HG03457 (cell line): Measurements from ENCODE around the gene GSTA1.
"Not testable (repeated sequence)": the region's sequence is repeated elsewhere in the genome, so short reads cannot be mapped to it uniquely, and the experiment has no call there.

ENCODE experiments used
- ATAC-seq: cut with Tn5 transposase; IDR thresholded peaks from one replicate; pipeline ENCODE4 v1.9.1; 2021; ENCODE audit warnings: moderate number of reproducible peaks; ENCODE audit not compliant: unreplicated experiment

The GSTA1 gene

GRCh38 chr6:52803668-52804255 is at the start of gene GSTA1:
GSTA1 (minus strand) TSS chr6:52803816; CDS start chr6:52799267, 4,549 bp downstream.
- not testable (repeated sequence) for ATAC-seq

- ATAC-seq = no peak
These were observed 45.5 kb upstream of the GSTA1 start for GRCh38 chr6:52849137-52849536.

- no peak for ATAC-seq
These were observed 42.4 kb upstream of the GSTA1 start for GRCh38 chr6:52846002-52846401.

- no peak for ATAC-seq
These were observed 40.0 kb upstream of the GSTA1 start for GRCh38 chr6:52843605-52844004.

- ATAC-seq = no peak
These were observed 37.4 kb upstream of the GSTA1 start, which contains the start of gene GSTA5 for GRCh38 chr6:52840763-52841585. GSTA5 (minus strand) TSS chr6:52840813.

- ATAC-seq = no peak
These were observed 35.8 kb upstream of the GSTA1 start for GRCh38 chr6:52839124-52840055.

- no peak for ATAC-seq
These were observed 30.9 kb upstream of the GSTA1 start for GRCh38 chr6:52834481-52834880.

GRCh38 chr6:52830869-52831268 is 27.3 kb upstream of the GSTA1 start:
- not testable (repeated sequence) for ATAC-seq

- ATAC-seq = no peak
These were observed 25.6 kb upstream of the GSTA1 start for GRCh38 chr6:52829046-52829817.

- ATAC-seq = not testable (repeated sequence)
These were observed 25.0 kb upstream of the GSTA1 start for GRCh38 chr6:52828621-52829020.

GRCh38 chr6:52827073-52827783 is 23.6 kb upstream of the GSTA1 start:
- ATAC-seq = not testable (repeated sequence)

- ATAC-seq = no peak
These were observed 22.9 kb upstream of the GSTA1 start for GRCh38 chr6:52826513-52826912.

- ATAC-seq = not testable (repeated sequence)
These were observed 22.4 kb upstream of the GSTA1 start for GRCh38 chr6:52825900-52826459.

- ATAC-seq = not testable (repeated sequence)
These were observed 21.7 kb upstream of the GSTA1 start for GRCh38 chr6:52825270-52825793.

GRCh38 chr6:52821842-52822241 is 18.2 kb upstream of the GSTA1 start:
- no peak for ATAC-seq

- no peak for ATAC-seq
These were observed 16.6 kb upstream of the GSTA1 start for GRCh38 chr6:52820198-52820597.

GRCh38 chr6:52815167-52816092 is 11.8 kb upstream of the GSTA1 start:
- no peak for ATAC-seq

GRCh38 chr6:52814545-52814944 is 10.9 kb upstream of the GSTA1 start:
- ATAC-seq = not testable (repeated sequence)
